HG02943 (cell line): ENCODE results near the gene SLF2.
A peak's percentile ranks its signal among the peaks of the same experiment; 100 is the strongest.

Source experiments
- ATAC-seq: cut with Tn5 transposase; IDR thresholded peaks from one replicate; pipeline ENCODE4 v1.9.1; 2021; ENCODE audit warnings: mild to moderate bottlenecking, low read depth, moderate library complexity; ENCODE audit not compliant: unreplicated experiment

The SLF2 gene

DNA sequence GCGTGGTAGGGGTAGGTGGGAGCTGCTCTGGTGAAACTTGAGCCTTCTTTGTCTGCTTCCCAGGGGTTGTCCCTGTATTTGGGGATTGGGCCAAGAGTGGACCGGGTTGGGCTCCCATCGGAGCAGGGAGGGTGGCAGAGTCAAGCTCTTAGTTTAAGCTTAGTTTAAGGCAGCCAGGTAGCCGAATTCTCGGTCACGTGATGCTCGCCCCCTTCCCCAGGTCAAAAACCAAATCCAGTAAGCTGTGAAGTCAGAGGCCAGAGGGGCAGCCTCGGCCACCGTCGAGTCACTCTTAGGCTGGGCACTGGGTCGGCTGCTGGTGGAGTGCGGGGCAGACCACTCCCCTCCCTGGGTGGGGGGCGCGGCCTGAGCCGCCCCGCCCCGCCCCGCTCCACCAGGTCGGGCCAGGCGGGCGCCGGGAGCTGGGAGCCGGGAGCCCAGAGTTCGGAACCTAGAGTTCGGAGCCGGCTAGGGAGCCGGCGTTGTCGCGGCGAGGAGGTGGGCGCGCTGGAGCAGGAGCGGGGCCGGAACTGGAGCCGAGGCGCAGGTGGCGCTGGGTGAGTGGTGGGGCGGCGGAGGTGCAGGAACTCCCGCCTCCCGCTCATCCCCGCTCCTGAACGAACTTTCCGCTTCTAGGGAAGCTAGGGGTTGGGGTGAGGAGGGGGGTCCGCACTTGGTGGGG lies 84.1 kb downstream of the SLF2 start:
- no peak for ATAC-seq

DNA sequence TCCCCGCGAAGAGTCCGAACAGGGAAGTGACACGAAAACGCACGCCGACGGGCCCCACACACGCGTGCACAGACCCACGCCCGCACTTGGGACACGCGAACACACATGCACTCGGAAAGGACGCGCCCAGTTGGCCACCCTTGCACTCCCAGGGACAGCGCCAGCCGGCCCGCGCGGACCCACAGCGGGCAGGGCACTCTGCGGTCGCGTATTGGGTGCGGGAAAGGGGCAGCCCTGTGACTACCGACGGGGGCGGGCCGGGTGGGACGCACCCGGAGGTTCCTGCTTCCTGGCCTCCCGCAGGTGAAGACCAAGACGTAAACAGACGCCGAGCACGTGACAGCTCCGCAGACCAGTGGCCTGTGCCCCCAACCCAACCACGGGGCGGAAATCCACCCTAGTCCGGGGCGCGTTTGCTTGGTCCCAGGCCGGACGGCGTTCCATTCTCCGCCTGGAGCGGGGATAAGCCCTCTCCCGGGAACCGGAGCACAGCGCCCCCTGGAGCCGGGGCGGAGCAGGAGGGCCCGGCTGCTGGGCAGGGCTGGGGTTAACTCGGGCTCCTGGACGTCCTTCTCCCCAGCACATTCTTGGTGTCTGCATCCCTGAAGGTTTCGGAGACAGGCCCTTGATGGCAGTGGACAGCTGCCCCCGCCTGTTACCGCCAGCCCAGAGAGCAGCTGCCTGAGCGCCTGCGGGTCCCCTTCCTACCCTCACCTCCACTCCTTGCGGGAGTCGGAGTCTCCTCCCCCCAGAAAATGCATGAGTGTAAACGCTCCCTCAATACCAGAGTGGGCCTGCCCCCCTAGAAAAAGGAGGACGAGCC lies 84.8 kb downstream of the SLF2 start:
- no peak for ATAC-seq

DNA sequence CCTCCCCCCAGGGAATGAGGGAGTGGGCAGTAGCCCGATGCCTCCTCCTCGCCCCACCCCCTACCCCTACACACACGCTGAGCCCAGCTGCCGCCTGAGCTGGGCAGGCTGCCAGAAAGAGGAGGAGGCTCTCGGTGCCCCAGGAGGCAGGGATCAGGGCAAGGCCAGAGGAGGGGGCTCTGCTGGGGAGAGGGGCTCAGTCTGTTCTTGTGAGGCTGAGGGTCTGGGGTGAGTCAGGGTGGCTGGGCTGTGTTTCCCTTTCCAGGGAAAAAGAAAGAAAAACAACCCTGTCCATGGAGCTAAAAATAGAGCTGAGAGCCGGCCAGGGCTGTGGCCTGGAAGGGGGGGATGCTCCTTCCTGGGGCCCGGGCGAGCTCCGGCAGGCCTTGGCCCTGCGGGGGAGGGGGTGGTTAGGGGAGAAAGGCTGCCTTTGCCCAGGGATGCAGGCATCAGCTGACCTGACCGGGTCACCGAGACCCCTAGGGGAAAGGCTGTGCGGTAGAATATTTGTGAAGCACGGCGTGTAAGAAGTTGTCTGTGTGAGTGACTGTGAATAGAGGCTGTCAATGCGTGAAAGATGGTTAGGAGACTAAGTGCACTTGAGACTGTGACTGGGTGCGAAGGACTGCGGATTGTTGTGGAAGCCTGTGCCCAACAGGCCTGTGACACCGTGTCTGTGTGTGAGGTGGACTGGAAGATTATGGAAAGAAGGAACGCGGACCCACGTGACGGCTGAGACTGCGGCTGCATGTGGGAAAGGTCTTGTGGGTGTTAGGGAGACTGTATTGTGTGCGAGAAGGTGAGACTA lies 85.6 kb downstream of the SLF2 start:
- no peak for ATAC-seq

DNA sequence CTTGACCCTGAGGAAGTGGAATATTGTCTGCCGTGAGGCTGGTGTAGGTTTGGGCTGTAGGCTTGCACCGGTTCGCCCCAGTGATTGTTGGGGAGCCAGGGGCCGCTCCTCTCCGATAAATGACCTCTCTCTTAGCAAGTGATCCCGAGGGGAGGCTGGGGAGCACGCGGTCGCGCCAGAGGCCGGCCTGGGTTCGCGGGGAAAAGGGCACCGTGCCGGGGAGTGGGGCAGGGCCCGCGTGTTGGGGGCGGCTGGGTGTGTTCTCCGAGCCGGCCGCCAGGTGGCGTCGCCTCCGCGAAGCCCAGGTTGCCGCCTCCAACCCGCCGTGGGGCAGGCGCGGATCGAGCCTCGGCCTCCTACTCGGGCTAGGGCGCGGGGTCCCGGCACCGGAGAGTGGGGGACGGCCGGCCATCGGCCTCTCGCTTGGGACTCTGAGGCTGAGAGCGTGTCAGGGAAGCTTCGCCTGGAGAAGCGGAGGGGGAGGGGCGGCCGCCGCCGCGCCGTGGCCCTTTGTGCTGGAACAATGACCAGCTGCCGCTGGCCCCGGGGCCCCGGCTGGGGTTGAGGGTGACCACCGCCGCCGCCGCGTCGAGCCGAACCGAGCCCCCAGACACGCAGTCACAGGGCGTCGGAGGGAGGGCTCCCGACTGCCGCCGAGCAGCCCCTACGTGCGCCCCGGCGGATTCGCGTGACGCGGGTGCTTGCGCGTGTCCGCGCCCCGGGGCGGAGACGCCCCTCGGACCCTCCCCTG lies 86.4 kb downstream of the SLF2 start:
- peak; percentile 47 for ATAC-seq

DNA sequence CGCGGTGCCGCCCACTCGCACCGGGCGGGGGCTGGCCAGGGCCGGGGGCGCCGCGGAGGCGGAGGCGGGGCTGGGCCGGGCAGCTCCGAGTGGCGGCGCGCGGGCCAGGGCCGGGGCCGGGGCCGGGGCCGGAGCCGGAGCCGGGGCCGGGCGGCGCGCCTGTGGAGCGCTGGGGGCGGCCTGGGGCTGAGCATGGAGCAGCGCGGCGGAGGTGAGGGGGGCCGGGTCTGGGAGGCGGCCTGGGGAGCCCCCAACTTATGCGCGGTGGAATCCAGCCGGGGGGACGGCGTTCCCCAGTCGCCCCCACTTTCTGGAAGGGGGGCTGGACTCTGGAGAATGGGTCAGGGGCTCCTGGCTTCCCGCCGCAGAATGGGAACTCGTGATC lies 87.0 kb downstream of the SLF2 start, which contains the start of gene LZTS2:
Gene LZTS2 (plus strand): TSS at position 67 of the 385 bp plus-strand sequence. CDS start 2,731 bp downstream, outside the sequence.
- ATAC-seq, result no peak

DNA sequence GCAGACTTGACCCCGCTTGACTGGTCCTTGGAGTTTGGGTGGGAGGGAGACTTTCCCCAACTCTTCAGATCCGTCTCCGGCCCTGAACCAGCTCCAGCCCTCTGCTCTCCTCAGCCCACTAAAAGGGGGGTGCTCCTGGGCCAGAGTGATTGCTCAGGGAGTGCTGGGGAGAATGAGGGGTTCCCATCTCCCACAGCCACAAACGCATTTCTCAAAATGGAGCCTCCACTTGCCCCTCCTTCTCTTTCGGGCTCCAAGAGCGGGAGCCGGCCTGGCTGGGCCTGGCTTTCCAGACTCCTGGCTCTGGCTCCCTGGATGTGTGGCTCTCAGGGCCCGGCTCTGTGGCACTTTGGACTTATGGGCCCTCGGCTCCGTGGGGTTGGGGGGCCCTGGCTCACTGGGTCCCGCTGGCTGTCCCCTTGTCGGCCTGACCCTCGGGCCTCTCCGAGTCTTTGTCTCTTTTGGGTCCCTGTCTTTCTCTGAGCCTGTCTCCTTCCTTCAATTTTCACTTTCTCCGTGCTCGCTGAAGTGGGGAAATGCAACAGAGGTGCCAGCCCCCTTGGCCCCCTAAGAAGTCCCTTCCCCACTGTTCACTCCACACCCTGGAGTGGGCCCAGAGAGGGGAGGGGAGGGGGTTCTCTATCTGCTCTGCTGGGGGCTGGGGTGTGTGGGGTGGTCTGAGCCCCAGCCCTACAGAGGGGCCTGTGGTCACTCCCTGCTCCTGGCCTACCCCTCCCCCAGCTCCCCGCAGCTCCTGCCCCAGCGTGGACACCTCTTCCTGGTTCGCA lies 87.6 kb downstream of the SLF2 start:
- no peak for ATAC-seq

DNA sequence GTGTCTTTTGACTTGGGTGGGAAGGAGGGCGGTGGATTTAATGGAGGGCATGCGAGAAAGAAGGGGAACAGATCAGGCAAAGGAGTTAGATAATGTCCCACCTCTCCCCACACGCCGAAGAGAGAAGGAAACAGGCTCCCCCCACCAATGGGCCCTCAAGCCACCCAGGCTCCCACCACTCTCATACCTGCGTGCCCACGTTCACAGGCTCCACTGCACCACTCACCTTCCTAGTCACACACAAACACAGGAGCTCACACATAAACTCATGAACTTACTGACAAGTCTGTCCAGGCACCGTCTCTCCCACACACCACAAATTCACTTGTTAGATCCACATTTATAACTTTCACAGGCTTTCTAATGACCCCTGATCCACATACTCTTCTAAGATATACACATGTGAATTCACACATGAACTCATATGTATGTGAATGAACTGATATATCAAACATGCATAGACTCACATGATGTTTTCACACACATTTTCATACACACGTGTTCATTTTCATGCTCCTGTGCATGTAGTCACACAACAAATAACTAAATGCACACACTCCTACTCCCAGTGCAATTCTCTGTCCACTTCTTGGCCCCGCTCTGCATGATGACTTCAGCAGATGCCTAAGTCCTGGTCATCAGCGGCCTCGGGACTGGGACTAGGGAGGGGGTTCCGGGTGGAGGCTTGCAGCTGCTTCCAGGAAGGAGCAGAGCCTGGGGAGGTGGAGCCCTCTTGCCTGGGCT lies 88.3 kb downstream of the SLF2 start:
- ATAC-seq, result no peak

DNA sequence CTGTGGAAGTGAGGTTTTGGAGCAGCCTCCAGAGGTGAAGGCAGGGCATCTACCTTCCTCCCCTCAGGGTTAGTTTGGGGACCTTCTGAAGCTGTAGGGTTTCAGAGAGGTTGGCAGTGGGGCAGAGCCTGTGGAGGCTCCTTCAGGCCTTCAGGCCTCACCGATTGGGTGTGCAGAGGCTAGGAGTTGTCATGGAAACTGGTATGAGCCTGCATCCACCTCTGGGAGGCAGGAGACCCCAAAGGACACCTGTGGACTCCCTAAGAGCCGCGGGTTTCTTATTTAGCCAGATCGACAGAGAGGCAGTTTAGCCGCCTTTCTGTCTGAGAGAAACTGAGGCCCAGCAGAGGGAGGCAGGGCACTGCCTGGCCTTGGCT lies 88.9 kb downstream of the SLF2 start:
- no peak for ATAC-seq

DNA sequence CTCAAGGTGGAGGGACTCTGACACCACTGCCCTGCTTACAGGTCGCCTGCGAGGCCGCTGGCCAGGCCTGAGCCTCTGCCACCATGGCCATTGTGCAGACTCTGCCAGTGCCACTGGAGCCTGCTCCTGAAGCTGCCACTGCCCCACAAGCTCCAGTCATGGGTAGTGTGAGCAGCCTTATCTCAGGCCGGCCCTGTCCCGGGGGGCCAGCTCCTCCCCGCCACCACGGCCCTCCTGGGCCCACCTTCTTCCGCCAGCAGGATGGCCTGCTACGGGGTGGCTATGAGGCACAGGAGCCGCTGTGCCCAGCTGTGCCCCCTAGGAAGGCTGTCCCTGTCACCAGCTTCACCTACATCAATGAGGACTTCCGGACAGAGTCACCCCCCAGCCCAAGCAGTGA lies 89.7 kb downstream of the SLF2 start:
- ATAC-seq, result no peak

DNA sequence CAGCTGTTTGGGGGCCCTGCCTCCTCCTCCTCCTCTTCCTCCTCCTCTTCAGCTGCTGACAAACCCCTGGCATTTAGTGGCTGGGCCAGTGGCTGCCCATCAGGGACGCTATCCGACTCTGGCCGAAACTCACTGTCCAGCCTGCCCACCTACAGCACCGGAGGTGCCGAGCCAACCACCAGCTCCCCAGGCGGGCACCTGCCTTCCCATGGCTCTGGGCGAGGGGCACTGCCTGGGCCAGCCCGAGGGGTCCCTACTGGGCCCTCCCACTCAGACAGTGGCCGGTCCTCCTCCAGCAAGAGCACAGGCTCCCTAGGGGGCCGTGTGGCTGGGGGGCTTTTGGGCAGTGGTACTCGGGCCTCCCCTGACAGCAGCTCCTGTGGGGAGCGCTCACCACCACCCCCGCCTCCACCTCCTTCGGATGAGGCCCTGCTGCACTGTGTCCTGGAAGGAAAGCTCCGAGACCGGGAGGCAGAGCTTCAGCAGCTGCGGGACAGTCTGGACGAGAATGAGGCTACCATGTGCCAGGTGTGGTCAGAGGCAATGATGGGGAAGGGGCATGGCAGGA lies 91.0 kb downstream of the SLF2 start:
- ATAC-seq, result no peak

DNA sequence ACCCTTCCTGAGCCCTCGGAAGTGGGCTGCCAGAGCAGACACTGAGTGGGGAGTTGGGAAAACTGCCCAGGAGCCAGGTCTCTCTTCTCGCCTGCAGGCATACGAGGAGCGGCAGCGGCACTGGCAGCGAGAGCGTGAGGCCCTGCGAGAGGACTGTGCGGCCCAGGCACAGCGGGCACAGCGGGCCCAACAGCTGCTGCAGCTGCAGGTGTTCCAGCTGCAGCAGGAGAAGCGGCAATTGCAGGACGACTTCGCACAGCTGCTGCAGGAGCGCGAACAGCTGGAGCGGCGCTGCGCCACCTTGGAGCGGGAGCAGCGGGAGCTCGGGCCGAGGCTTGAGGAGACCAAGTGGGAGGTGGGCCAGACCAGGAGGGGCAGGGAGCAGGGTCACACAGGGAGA lies 92.6 kb downstream of the SLF2 start:
- no peak for ATAC-seq

DNA sequence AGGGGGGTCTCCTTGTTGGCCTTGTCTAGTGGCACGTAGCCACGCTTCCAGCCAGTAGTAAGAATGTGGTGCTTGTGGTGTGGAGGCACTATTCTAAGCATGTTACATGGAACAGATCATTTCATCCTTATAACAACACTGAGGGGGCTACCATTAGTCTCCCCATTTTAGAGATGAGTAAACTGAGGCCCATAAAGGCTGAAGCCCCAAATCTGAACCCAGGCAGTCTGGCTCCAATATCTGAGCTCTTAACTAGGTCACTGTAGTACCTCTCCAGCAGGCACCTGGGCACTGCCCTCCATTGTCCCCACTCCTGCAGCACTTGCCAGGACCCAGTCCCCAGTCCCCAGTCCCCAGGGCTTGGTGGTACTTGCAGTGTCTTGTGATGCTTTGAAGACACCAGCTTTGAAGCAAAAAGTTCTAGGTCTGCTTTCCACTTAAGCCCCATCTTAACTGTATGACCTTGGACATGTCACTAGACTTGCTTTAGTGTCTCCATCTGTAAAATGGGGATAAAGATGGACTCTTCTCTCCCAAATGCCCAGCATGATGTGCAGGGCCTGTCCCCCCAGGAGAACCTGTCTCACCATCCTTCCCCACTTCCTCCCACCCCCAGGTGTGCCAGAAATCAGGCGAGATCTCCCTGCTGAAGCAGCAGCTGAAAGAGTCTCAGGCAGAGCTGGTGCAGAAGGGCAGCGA lies 93.3 kb downstream of the SLF2 start:
- no peak for ATAC-seq

DNA sequence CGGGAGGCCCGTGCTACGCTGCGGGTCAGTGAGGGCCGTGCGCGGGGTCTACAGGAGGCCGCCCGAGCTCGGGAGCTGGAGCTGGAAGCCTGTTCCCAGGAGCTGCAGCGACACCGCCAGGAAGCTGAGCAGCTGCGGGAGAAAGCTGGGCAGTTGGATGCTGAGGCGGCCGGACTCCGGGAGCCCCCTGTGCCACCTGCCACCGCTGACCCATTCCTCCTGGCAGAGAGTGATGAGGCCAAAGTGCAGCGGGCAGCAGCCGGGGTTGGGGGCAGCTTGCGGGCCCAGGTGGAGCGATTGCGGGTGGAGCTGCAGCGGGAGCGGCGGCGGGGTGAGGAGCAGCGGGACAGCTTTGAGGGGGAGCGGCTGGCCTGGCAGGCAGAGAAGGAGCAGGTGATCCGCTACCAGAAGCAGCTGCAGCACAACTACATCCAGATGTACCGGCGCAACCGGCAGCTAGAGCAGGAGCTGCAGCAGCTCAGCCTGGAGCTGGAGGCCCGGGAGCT lies 93.9 kb downstream of the SLF2 start:
- no peak for ATAC-seq

DNA sequence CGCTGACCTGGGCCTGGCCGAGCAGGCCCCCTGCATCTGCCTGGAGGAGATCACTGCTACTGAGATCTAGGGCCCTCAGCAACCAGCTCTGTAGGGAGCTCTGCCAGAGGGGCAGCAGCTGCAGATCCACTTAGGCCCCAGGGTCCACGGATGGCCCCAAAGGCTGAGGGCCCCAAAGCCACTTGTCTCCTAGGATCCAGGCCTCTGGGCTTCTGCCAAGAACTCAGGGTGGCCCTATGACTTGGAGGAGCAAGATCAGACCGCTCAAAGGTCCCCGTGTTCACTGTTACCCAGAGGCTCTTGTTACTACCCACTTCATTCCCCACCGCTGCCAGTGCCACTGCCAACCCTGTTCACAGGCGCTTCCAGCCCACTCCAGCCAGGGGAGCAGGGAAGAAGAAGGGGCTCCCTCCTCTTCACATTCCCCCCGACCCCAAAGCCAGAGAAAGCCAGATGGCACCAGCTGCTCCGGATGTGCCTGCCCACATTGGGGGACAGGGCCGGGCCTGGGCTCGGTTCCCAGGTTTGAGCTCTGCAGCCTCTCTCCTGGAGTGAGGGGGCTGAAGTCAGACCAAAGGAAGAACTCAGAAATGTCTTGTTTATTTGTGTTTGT lies 94.4 kb downstream of the SLF2 start:
- ATAC-seq, result no peak

DNA sequence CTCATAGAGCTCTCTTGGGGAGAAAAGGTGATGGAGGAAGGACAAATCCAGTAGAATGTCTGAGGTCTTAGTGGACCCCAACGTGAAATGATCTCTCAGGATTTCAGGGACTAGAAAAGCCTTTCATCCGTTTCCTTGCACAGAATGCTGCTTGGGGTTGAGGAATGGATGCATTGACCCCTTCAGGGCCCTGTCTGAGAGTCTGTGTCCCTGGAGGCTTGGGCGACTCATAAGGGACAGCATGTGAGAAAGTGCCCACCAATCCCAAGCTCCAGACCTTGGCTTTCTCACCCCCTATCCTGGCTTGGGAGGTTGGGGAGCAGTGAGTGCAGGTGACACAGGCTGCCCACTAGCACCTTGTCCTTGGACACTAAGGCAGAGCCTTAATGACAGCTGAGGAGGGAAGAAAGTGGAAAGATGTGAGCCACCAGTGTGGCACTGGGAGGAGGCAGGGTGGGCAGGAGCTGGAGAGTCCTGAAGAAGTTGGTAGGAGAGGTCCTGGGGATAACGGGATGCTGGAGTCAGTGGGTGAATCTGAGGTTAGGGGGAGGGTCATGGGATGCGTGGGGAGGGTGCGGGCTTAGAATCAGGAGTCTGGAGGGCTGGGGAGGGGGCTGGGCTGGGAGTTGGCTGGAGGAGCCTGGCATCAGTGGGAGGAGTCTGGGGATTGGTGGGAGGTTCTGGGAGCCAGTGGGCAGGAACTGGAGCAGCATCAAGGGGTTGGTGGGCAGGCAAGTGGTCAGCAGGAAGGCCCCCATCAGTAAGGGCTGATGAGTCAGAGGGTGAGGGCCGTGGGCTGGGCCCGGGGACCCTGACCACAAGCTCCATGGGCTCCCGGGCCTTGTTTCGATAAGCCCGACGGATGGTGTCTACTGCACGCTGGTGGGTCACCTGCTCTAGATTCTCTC lies 95.4 kb downstream of the SLF2 start:
- no peak for ATAC-seq

DNA sequence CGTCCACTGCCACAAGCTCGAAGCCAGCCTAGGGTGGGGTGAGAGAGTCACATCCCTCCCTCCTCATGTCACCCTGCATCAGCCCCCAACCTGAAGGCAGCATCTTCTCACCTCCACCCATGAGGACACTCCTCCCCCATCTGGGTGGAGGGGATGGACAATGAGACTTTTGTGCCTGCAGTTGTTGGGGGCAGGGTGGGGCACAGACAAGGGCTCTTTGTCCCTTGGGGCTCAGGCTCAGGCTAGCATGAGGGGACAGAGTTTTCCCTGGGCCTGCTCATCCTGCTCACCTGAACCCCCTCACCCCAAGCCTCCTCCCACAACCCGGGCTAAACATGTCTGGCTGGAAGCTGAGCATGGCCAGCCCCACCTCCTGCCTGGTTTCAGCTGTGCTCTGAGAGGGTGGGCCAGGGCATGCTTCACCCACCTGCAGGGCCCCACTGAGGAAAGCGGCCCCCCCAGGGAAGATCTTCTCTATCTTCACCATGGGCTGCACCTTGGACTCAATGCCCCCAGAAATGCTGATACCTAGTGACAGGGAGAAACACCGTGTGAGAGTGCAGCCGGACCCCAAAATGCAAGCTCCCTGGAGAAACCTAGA lies 96.2 kb downstream of the SLF2 start:
- no peak for ATAC-seq
